ENCODE data around the gene FBXO30. TPM values are rescaled to one million over a fixed set of nuclear protein-coding genes. Genes with fewer than 3 reads are reported as not detected.
A peak's percentile ranks its signal among the peaks of the same experiment; 100 is the strongest.

The FBXO30 gene
- total and polyA plus RNA-seq, 2 experiments from 2014 or later, result 8.5 to 12.6 TPM

GRCh38 chr6:145818796-145819195 is 4.2 kb upstream of the FBXO30 start:
- H3K36me3 ChIP-seq (ENCODE audit: low read depth), result no peaks in the 10 kb centered on the region
- H3K4me2 ChIP-seq (ENCODE audit: unreplicated experiment), result no peak overlapping the region
- DNase-seq, result no peak
- no peaks in the 10 kb centered on the region for H3K27me3 ChIP-seq (replicated peaks; ENCODE audit: insufficient read depth)
- H3K9ac ChIP-seq, result no peak overlapping the region
- peaks cover 3% of the 10 kb centered on the region for H3F3A ChIP-seq (ENCODE audit: insufficient read depth)
- no peak overlapping the region for H3K4me3 ChIP-seq
- WGBS, 2 experiments (ENCODE audit: low coverage in 1 of 2, low lambda C conversion rate in 2 of 2, missing lambda C conversion rate in 2 of 2), result 54 to 66% methylated on average over 2 of the region's 2 CpGs
- no peaks in the 10 kb centered on the region for H4K20me1 ChIP-seq (ENCODE audit: insufficient read depth)
- H2AFZ ChIP-seq, result no peak overlapping the region
- no peak for TF ChIP-seq EZH2 (IDR thresholded peaks at IDR 0.05; ENCODE audit: insufficient read depth, poor library complexity, severe bottlenecking)
- no peak for TF ChIP-seq EZH2phosphoT487 (IDR thresholded peaks at IDR 0.05; ENCODE audit: insufficient read depth, low read depth)
- in situ Hi-C loops (cut with MboI), result no loop called here
- H3K4me1 ChIP-seq (ENCODE audit: insufficient read depth), result peaks cover 7% of the 10 kb centered on the region; the same call in 1 of the 2 replicates
- no peak overlapping the region for H3K27ac ChIP-seq
- no peaks in the 10 kb centered on the region for H3K9me2 ChIP-seq (ENCODE audit: insufficient read depth)
- peaks cover 14% of the 10 kb centered on the region for H3K79me2 ChIP-seq (ENCODE audit: insufficient read depth)
- no peaks in the 10 kb centered on the region for H3K9me3 ChIP-seq (ENCODE audit: low read depth)

GRCh38 chr6:145816392-145816791 is 1.8 kb upstream of the FBXO30 start:
- peaks cover 38% of the 10 kb centered on the region for H3K79me2 ChIP-seq (ENCODE audit: insufficient read depth)
- WGBS, 2 experiments (ENCODE audit: low coverage in 1 of 2, low lambda C conversion rate in 2 of 2, missing lambda C conversion rate in 2 of 2), result 75 to 79% methylated on average over 8 of the region's 8 CpGs
- H3K4me2 ChIP-seq (ENCODE audit: unreplicated experiment), result peak overlapping the region; percentile 99
- H3K27ac ChIP-seq, result no peak overlapping the region
- H3F3A ChIP-seq (ENCODE audit: insufficient read depth), result peaks cover 19% of the 10 kb centered on the region
- no peaks in the 10 kb centered on the region for H3K9me3 ChIP-seq (ENCODE audit: low read depth)
- H2AFZ ChIP-seq, result peak overlapping the region; percentile 99; the same call in 1 of the 2 replicates
- TF ChIP-seq EZH2 (IDR thresholded peaks at IDR 0.05; ENCODE audit: insufficient read depth, poor library complexity, severe bottlenecking), result no peak
- TF ChIP-seq EZH2phosphoT487 (IDR thresholded peaks at IDR 0.05; ENCODE audit: insufficient read depth, low read depth), result no peak
- DNase-seq, result no peak
- no peak overlapping the region; the same call in 1 of the 2 replicates for H3K4me3 ChIP-seq
- 0 out of 2 replicates have a peak overlapping the region, but pooled peaks have one; percentile 90 for H3K9ac ChIP-seq
- H3K9me2 ChIP-seq (ENCODE audit: insufficient read depth), result no peaks in the 10 kb centered on the region
- in situ Hi-C loops (cut with MboI), result no loop called here
- H3K4me1 ChIP-seq (ENCODE audit: insufficient read depth), result peaks cover 24% of the 10 kb centered on the region
- no peaks in the 10 kb centered on the region for H3K36me3 ChIP-seq (ENCODE audit: low read depth)
- no peaks in the 10 kb centered on the region for H4K20me1 ChIP-seq (ENCODE audit: insufficient read depth)
- no peaks in the 10 kb centered on the region for H3K27me3 ChIP-seq (replicated peaks; ENCODE audit: insufficient read depth)

GRCh38 chr6:145815309-145816274 is 997 bp upstream of the FBXO30 start:
- H3K9ac ChIP-seq, result peak overlapping the region; percentile 90
- peak overlapping the region; percentile 96 for H3K27ac ChIP-seq
- peak overlapping the region; percentile 99 for H3K4me2 ChIP-seq (ENCODE audit: unreplicated experiment)
- peaks cover 32% of the 10 kb centered on the region for H3K4me1 ChIP-seq (ENCODE audit: insufficient read depth)
- no peaks in the 10 kb centered on the region for H3K9me2 ChIP-seq (ENCODE audit: insufficient read depth)
- 6 to 7% methylated on average over 22 to 25 of the region's 25 CpGs for WGBS, 2 experiments (ENCODE audit: low coverage in 1 of 2, low lambda C conversion rate in 2 of 2, missing lambda C conversion rate in 2 of 2)
- H3K9me3 ChIP-seq (ENCODE audit: low read depth), result no peaks in the 10 kb centered on the region
- H4K20me1 ChIP-seq (ENCODE audit: insufficient read depth), result no peaks in the 10 kb centered on the region
- TF ChIP-seq EZH2phosphoT487 (IDR thresholded peaks at IDR 0.05; ENCODE audit: insufficient read depth, low read depth), result no peak
- no peak for TF ChIP-seq EZH2 (IDR thresholded peaks at IDR 0.05; ENCODE audit: insufficient read depth, poor library complexity, severe bottlenecking)
- peak overlapping the region; percentile 99 for H2AFZ ChIP-seq
- DNase-seq, result peak; percentile 66
- H3K79me2 ChIP-seq (ENCODE audit: insufficient read depth), result peaks cover 46% of the 10 kb centered on the region
- peak overlapping the region; percentile 92 for H3K4me3 ChIP-seq
- in situ Hi-C loops (cut with MboI), result no loop called here
- no peaks in the 10 kb centered on the region for H3K27me3 ChIP-seq (replicated peaks; ENCODE audit: insufficient read depth)
- H3K36me3 ChIP-seq (ENCODE audit: low read depth), result no peaks in the 10 kb centered on the region
- H3F3A ChIP-seq (ENCODE audit: insufficient read depth), result peaks cover 19% of the 10 kb centered on the region

GRCh38 chr6:145814035-145814500 is 527 bp downstream of the FBXO30 start:
- H3K4me3 ChIP-seq, result peak overlapping the region; percentile 92
- H4K20me1 ChIP-seq (ENCODE audit: insufficient read depth), result no peaks in the 10 kb centered on the region
- no peaks in the 10 kb centered on the region for H3K9me2 ChIP-seq (ENCODE audit: insufficient read depth)
- peak; percentile 64 for DNase-seq
- in situ Hi-C loops (cut with MboI), result no loop called here
- peak overlapping the region; percentile 97 for H3K4me2 ChIP-seq (ENCODE audit: unreplicated experiment)
- no peaks in the 10 kb centered on the region for H3K36me3 ChIP-seq (ENCODE audit: low read depth)
- peak overlapping the region; percentile 96 for H3K27ac ChIP-seq
- H3K9me3 ChIP-seq (ENCODE audit: low read depth), result no peaks in the 10 kb centered on the region
- no peaks in the 10 kb centered on the region for H3K27me3 ChIP-seq (replicated peaks; ENCODE audit: insufficient read depth)
- H3K4me1 ChIP-seq (ENCODE audit: insufficient read depth), result peaks cover 47% of the 10 kb centered on the region
- H3K79me2 ChIP-seq (ENCODE audit: insufficient read depth), result peaks cover 62% of the 10 kb centered on the region
- TF ChIP-seq EZH2 (IDR thresholded peaks at IDR 0.05; ENCODE audit: insufficient read depth, poor library complexity, severe bottlenecking), result no peak
- TF ChIP-seq EZH2phosphoT487 (IDR thresholded peaks at IDR 0.05; ENCODE audit: insufficient read depth, low read depth), result no peak
- H2AFZ ChIP-seq, result peak overlapping the region; percentile 99
- H3K9ac ChIP-seq, result peak overlapping the region; percentile 90
- WGBS, 2 experiments (ENCODE audit: low coverage in 1 of 2, low lambda C conversion rate in 2 of 2, missing lambda C conversion rate in 2 of 2), result 0 to 3% methylated on average over 26 to 29 of the region's 33 CpGs
- peaks cover 19% of the 10 kb centered on the region for H3F3A ChIP-seq (ENCODE audit: insufficient read depth)
